Activated T-helper 2 cell treated with anti-CD3 and anti-CD28 coated beads, Interferon-gamma antibody, Interleukin-2, Interleukin-4, amounts not matched to agents 10 μg/mL and 5 μg/mL and 100 μg/mL, durations not matched to agents 14 hours and 24 hours and 36 hours (primary cell): ENCODE data around the gene PKDREJ. TPM values are rescaled to one million over a fixed set of nuclear protein-coding genes. Genes with fewer than 3 reads are reported as not detected.

Experiments
- DNase-seq: peaks from one replicate; pipeline ENCODE4 v3.0.0; 2021; ENCODE audit warnings: low spot score
- H3K27ac Mint-ChIP-seq: one replicate; pipeline ENCODE4 v1.8.0; 2021; ENCODE audit warnings: mixed read lengths
- H3K27me3 Mint-ChIP-seq: one replicate; pipeline ENCODE4 v1.8.0; 2021; ENCODE audit warnings: low read depth, mixed read lengths
- H3K36me3 Mint-ChIP-seq: one replicate; pipeline ENCODE4 v1.8.0; 2021; ENCODE audit warnings: low read depth, mixed read lengths
- H3K4me1 Mint-ChIP-seq: one replicate; pipeline ENCODE4 v1.8.0; 2021; ENCODE audit warnings: low read depth, mixed read lengths
- H3K4me3 Mint-ChIP-seq: one replicate; pipeline ENCODE4 v1.8.0; 2021; ENCODE audit warnings: low read depth, mild to moderate bottlenecking, moderate library complexity, mixed read lengths
- H3K9me3 Mint-ChIP-seq: one replicate; pipeline ENCODE4 v1.8.0; 2021; ENCODE audit warnings: mixed read lengths
- intact Hi-C: fragments of 100-400 bp; cut with micrococcal nuclease; formaldehyde crosslinking; loops from one replicate; pipeline ENCODE4 v1.15.1; 2023
- total RNA-seq: library from RNA; stranded (reverse); gene quantifications from 2 replicates; pipeline ENCODE4 v1.2.3, GENCODE V29; 2022

PKDREJ gene
- total RNA-seq, 1 donor from 2014 or later: not detected

DNA sequence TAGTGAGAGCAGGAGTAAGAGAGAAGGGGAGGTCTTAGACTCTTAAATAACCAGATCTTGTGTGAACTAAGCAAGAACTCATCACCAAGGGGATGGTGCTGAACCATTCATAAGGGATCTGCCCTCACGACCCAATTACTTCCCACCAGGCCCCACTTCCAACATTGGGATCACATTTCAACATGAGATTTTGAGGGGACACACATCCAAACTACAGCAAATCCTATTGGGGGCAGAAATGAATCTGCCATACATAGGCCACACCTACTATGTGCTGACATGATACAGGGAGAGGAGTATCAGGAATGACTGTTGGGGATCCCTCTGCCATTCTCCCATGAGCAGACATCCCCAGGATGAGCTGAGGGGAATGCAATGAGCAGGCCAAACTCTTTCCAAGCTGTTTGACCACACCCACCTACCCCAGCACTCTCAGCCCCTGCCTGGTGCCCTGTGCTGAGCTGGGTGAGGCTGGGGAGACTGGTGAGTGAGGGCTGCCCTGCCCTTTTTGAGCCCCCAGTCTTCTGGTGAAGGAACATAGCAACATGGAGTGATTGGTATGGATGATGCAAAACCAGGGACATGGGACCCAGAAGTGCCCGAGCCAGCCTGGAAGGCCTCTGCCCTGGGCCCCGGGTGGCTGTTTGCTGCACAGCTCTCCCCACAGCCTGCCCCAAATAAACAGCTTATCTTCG is 32.3 kb upstream of the PKDREJ start:
- peaks cover 46% of the 10 kb centered on the region for H3K36me3 Mint-ChIP-seq

GRCh38 chr22:46294784-46295183 is 31.6 kb upstream of the PKDREJ start:
- H3K36me3 Mint-ChIP-seq: peaks cover 46% of the 10 kb centered on the region
- peak overlapping the region; percentile 78 for H3K4me3 Mint-ChIP-seq
- no peaks in the 10 kb centered on the region for H3K27me3 Mint-ChIP-seq
- H3K4me1 Mint-ChIP-seq: peaks cover 31% of the 10 kb centered on the region
- H3K9me3 Mint-ChIP-seq: no peaks in the 10 kb centered on the region
- intact Hi-C loops: loop anchor here (5.0 kb wide), 1 partner anchor 172 kb away; no protein-coding TSS in a partner anchor
- no peak for DNase-seq
- H3K27ac Mint-ChIP-seq: peak overlapping the region; percentile 30

More for the DNA sequence above, 32.3 kb upstream of the PKDREJ start:
- H3K4me1 Mint-ChIP-seq: peaks cover 33% of the 10 kb centered on the region
- DNase-seq: no peak
- H3K9me3 Mint-ChIP-seq: no peaks in the 10 kb centered on the region
- H3K27ac Mint-ChIP-seq: peak overlapping the region; percentile 86
- intact Hi-C loops: loop anchor here (5.0 kb wide), 1 partner anchor 173 kb away; no protein-coding TSS in a partner anchor
- peak overlapping the region; percentile 78 for H3K4me3 Mint-ChIP-seq
- no peaks in the 10 kb centered on the region for H3K27me3 Mint-ChIP-seq

- no peak for DNase-seq
- H3K27ac Mint-ChIP-seq: no peak overlapping the region
- intact Hi-C loops: no loop called here
- peaks cover 23% of the 10 kb centered on the region for H3K4me1 Mint-ChIP-seq
- no peak overlapping the region for H3K4me3 Mint-ChIP-seq
- no peaks in the 10 kb centered on the region for H3K9me3 Mint-ChIP-seq
- H3K36me3 Mint-ChIP-seq: peaks cover 36% of the 10 kb centered on the region
- H3K27me3 Mint-ChIP-seq: no peaks in the 10 kb centered on the region
These were observed 30.6 kb upstream of the PKDREJ start for GRCh38 chr22:46293577-46294260.

GRCh38 chr22:46292732-46293131 is 29.6 kb upstream of the PKDREJ start:
- Mint-ChIP-seq H3K36me3 (peaks cover 31% of the 10 kb centered on the region), H3K4me3 (no peak overlapping the region), H3K9me3 (no peaks in the 10 kb centered on the region), H3K4me1 (peaks cover 23% of the 10 kb centered on the region), H3K27ac (no peak overlapping the region), H3K27me3 (no peaks in the 10 kb centered on the region)
- no peak for DNase-seq
- intact Hi-C loops: no loop called here

DNA sequence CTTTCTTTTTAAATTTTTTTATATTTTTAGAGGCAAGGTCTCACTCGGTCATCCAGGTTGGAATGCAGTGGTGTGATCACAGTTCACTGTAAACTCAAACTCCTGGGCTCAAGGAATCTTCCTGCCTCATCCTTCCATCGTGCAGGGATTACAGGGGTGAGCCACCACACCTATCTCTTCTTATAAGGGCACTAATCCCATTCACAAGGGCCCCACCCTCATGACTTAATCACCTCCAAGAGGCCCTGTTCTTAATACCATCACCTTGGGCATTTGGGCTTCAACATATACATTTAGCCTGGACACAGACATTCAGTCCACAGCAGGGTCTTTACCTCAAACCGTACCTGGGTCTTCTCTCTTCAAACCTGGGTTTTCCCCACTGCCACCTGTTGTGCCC is 29.0 kb upstream of the PKDREJ start:
- Mint-ChIP-seq H3K36me3 (peaks cover 32% of the 10 kb centered on the region), H3K9me3 (no peaks in the 10 kb centered on the region), H3K27me3 (no peaks in the 10 kb centered on the region), H3K27ac (no peak overlapping the region), H3K4me3 (no peak overlapping the region), H3K4me1 (peaks cover 18% of the 10 kb centered on the region)
- intact Hi-C loops: no loop called here
- DNase-seq: no peak

DNA sequence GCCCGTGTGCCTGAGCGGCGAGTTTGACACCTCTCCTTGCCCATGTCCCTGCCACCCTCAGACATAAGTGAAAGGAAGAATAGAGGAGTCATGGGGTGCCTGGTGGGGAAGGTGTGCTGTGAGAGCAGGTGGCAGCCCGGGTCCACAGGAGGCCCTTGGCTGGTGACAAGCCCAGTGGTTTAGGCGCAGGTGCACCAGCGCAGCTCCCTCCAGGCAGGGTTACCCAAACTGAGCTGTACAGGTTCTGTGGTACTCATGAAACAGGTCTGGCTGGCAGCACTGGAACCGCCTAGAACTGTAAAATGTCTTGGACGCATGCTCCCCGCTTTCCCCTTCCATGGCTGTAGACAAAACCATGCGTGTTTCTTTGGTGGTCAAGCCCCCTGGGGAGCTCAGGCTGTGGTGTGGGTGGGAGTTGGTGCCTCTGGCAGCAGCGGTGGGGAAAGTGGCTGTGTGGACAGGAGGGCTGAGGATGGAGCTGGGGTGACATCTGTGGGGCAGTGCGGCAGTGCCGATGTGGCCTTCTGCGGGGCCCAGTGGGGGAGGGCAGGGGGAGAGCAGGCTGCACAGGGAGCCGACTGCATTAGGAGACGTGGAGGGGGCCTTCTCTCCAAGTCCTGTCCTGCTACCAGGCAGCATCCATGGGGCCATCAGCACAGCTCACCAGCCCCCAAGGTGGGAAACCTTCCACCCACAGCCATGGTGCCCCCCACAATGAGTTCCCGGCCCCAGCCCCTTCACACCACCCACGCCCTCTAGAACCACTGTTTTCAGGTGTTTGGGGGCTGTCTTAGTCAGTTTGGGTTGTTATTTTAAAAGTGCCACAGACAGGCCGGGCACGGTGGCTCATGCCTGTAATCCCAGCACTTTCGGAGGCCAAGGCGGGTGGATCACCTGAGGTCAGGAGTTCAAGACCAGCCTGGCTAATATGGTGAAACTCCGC is 28.0 kb upstream of the PKDREJ start:
- Mint-ChIP-seq H3K36me3 (peaks cover 35% of the 10 kb centered on the region), H3K27me3 (no peaks in the 10 kb centered on the region), H3K4me1 (peaks cover 13% of the 10 kb centered on the region), H3K27ac (no peak overlapping the region), H3K9me3 (no peaks in the 10 kb centered on the region), H3K4me3 (no peak overlapping the region)
- DNase-seq: no peak
- intact Hi-C loops: no loop called here

DNA sequence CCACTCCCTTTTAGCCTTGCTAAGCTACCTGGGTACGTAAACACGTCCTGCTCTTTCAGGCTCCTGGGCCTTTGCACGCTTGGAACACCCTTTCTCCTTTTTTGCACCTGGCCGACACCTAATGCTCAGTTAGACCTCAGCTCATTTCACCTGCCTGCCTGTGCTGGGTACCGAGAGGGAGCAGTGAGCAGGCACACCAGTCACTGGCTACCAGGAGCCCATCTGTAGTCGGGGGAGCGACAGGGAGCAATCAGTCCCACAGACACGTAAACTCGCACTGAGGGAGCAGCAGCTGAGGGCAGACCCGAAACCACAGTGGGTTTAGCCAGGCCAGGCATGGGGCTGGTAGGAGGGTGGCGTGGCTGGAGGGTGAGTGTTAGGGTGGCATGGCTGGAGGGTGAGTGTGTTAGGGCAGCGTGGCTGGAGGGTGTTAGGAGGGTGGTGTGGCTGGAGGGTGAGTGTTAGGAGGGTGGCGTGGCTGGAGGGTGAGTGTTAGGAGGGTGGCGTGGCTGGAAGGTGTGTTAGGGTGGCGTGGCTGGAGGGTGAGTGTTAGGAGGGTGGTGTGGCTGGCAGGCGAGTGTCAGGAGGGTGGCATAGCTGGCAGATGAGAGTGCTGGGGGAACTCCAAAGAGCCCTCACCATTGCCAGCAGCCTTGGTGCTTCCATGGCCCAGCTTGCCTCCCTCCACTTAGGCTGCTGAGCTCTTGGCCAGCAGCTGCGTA is 27.1 kb upstream of the PKDREJ start:
- intact Hi-C loops: no loop called here
- DNase-seq: no peak
- H3K4me3 Mint-ChIP-seq: no peak overlapping the region
- peaks cover 42% of the 10 kb centered on the region for H3K36me3 Mint-ChIP-seq
- no peak overlapping the region for H3K27ac Mint-ChIP-seq
- peaks cover 7% of the 10 kb centered on the region for H3K4me1 Mint-ChIP-seq
- H3K9me3 Mint-ChIP-seq: no peaks in the 10 kb centered on the region
- H3K27me3 Mint-ChIP-seq: no peaks in the 10 kb centered on the region

DNA sequence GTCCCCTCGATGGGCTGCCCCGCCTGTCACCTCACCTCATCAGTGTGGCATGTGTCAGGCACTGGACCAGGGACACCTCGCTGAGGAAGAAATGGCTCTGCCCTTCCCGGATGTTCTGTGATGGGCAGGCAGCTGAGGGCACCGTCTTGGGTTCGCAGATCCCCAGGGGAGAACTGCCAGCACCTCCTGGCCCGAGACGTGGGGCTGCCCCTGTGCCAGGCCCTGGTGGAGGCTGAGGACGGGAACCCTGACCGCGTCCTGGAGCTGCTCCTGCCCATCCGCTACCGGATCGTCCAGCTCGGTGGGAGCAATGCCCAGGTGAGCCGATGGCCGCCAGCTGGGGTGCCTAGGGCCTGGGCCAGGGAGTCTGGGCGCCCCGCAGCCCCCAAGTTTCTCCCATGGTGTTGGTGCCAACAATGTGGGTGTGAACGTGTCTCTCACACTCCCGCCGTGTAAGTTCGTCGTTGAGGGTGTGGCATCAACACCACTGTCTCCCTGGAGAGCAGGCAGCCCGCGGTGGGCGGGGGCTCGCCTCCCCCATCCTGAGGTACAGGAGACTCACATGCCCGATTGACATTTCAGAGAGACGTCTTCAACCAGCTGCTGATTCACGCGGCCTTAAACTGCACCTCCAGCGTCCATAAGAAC is 26.2 kb upstream of the PKDREJ start:
- Mint-ChIP-seq H3K4me3 (no peak overlapping the region), H3K4me1 (peaks cover 2% of the 10 kb centered on the region), H3K9me3 (no peaks in the 10 kb centered on the region), H3K36me3 (peaks cover 48% of the 10 kb centered on the region), H3K27ac (no peak overlapping the region), H3K27me3 (no peaks in the 10 kb centered on the region)
- intact Hi-C loops: no loop called here
- DNase-seq: no peak

- peaks cover 2% of the 10 kb centered on the region for H3K4me1 Mint-ChIP-seq
- intact Hi-C loops: no loop called here
- no peaks in the 10 kb centered on the region for H3K27me3 Mint-ChIP-seq
- no peak overlapping the region for H3K4me3 Mint-ChIP-seq
- H3K9me3 Mint-ChIP-seq: no peaks in the 10 kb centered on the region
- H3K36me3 Mint-ChIP-seq: peaks cover 53% of the 10 kb centered on the region
- H3K27ac Mint-ChIP-seq: no peak overlapping the region
- no peak for DNase-seq
These were observed 25.7 kb upstream of the PKDREJ start for GRCh38 chr22:46288846-46289243.

DNA sequence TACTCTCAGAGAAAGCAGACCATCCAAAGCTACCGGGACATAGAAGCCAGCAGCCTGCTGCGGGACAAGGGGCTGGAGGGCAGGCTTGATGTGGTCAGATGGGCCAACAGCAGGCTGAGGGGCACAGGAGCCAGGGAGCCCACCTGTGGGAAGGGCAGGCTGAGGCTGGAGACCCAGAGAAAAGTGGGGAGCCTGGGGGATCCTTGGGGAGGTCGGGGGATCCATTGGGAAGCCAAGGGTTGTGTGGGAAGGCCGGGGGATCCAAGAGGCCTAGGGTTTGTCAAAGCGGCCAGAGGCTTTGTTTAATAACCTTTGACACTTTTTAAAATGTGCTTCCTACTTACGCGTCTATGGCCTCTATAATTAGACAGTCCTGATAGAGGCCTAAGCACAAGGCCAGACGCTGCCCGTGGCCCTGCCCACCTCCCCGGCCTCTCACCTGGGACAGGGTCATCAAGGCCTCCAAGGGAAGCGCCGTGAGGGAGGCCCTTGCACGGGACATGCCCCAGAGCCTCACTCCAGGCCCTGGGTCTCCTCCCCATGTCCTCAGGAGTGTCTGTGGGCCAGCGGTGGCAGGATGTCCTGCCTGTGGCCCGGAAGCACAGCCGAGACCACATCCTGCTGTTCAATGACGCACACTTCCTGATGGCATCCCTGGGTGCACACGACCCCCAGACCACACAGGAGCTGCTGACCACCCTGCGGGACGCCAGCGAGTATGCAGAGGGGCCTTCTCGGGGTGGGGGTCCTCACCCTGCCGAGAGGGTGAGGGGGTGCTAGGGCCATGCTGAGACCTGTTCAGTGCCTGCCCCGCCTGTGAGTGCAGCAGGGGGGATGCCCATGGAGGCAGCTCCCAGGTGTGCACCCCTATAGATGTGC is 25.0 kb upstream of the PKDREJ start:
- H3K9me3 Mint-ChIP-seq: no peaks in the 10 kb centered on the region
- peaks cover 48% of the 10 kb centered on the region for H3K36me3 Mint-ChIP-seq
- H3K4me3 Mint-ChIP-seq: peak overlapping the region; percentile 73
- H3K27ac Mint-ChIP-seq: peak overlapping the region; percentile 65
- intact Hi-C loops: no loop called here
- DNase-seq: peak; percentile 25
- H3K4me1 Mint-ChIP-seq: peaks cover 2% of the 10 kb centered on the region
- no peaks in the 10 kb centered on the region for H3K27me3 Mint-ChIP-seq
